Smooth muscle cell (in vitro differentiated cells): ENCODE measurements around the gene ADGRB2. TPM values are rescaled to one million over a fixed set of nuclear protein-coding genes. Genes with fewer than 3 reads are reported as not detected.
A peak's percentile ranks its signal among the peaks of the same experiment; 100 is the strongest.

Source experiments
- DNase-seq: peaks from one replicate; lab custom pipeline; 2025; ENCODE audit not compliant: unreplicated experiment; lab: John Stamatoyannopoulos, UW
- H2AFZ ChIP-seq: fragments of 200-600 bp; sonication (generic); 2 replicates; pipeline ENCODE4 v1.6.0; 2016; ENCODE audit warnings: antibody characterized with exemption, low read depth, mild to moderate bottlenecking
- H3F3A ChIP-seq: fragments of 200-600 bp; sonication (generic); 2 replicates; pipeline ENCODE4 v1.6.0; 2017; ENCODE audit warnings: antibody characterized with exemption, low read depth
- H3K27ac ChIP-seq: fragments of 200-600 bp; sonication (generic); 2 replicates; pipeline ENCODE4 v1.5.1; 2016; ENCODE audit warnings: low read depth, mild to moderate bottlenecking
- H3K27me3 ChIP-seq: fragments of 200-600 bp; sonication (generic); 2 replicates; pipeline ENCODE4 v1.6.1; 2016; ENCODE audit warnings: low read depth, mild to moderate bottlenecking
- H3K36me3 ChIP-seq: fragments of 200-600 bp; sonication (generic); 2 replicates; pipeline ENCODE4 v1.5.1; 2016; ENCODE audit warnings: low read depth
- H3K4me1 ChIP-seq: fragments of 200-600 bp; sonication (generic); 2 replicates; pipeline ENCODE4 v1.5.1; 2016; ENCODE audit warnings: low read depth
- H3K4me2 ChIP-seq: fragments of 200-600 bp; sonication (generic); 2 replicates; pipeline ENCODE4 v1.6.0; 2016; ENCODE audit warnings: mild to moderate bottlenecking
- H3K4me3 ChIP-seq: fragments of 200-600 bp; sonication (generic); 2 replicates; pipeline ENCODE4 v1.5.1; 2016; ENCODE audit warnings: mild to moderate bottlenecking
- H3K79me2 ChIP-seq: fragments of 200-600 bp; sonication (generic); 2 replicates; pipeline ENCODE4 v1.6.0; 2016; ENCODE audit warnings: low read depth, mild to moderate bottlenecking
- H3K9ac ChIP-seq: fragments of 200-600 bp; sonication (generic); 2 replicates; pipeline ENCODE4 v1.6.0; 2016; ENCODE audit warnings: low read depth
- H3K9me3 ChIP-seq: fragments of 200-600 bp; sonication (generic); replicated peaks from 2 replicates; pipeline ENCODE4 v1.5.1; 2016; ENCODE audit warnings: low read depth
- H4K20me1 ChIP-seq: fragments of 200-600 bp; sonication (generic); 2 replicates; pipeline ENCODE4 v1.6.0; 2016; ENCODE audit warnings: low read depth
- WGBS: methylation state at CpG from one replicate; pipeline ENCODE4 v1.1.7; 2016; ENCODE audit warnings: low lambda C conversion rate; 5-methylcytosine and 5-hydroxymethylcytosine counted together
- polyA plus RNA-seq: library from polyadenylated mRNA; unstranded; fragments of >200 nt; fragmentation: Nextera tagmentation; extraction: Ambion mirVana; gene quantifications from 2 replicates; pipeline ENCODE4 v1.2.1, GENCODE V29; 2016
- total RNA-seq: library from RNA; depleted of rRNA; stranded (reverse); fragments of >200 nt; gene quantifications from 2 replicates; pipeline ENCODE4 v1.2.3, GENCODE V29; 2014
- TF ChIP-seq, protein P1 (sequence below): fragments of 200-600 bp; sonication (generic); IDR thresholded peaks from 2 replicates; pipeline ENCODE4 v1.5.1; 2017; ENCODE audit warnings: borderline replicate concordance, mild to moderate bottlenecking, antibody characterized with exemption; ENCODE audit not compliant: insufficient read depth, poor library complexity, severe bottlenecking

The ADGRB2 gene
- total and polyA plus RNA-seq, 2 experiments from 2014 or later: 8.8 to 9.4 TPM

DNA sequence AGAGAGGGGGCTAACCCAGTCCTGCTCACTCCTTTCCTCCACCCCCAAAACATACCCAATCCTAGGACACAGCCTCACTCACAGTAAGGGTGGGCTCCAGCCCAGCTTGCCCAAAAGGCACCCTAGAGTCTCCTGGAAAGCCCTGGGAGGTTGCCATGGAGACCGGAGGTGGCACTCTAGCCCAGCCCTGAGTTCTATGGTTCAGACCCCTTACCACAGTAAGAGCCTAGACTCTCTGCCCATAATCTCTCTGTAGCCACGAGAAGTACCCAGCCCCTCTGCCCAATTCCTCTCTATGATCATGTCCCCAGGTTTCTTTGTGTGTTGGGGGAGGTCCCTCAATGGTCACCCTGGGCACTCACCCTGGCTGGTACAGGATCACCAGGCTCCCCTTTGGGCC, 74.8 kb downstream of the ADGRB2 start:
- H3K27ac ChIP-seq: peak overlapping the region; percentile 89
- peak overlapping the region; percentile 79 for H3K4me2 ChIP-seq
- no peak for DNase-seq
- no peaks in the 10 kb centered on the region for H3K79me2 ChIP-seq
- no peak overlapping the region for H2AFZ ChIP-seq
- 78% methylated on average over 2 of the region's 2 CpGs for WGBS
- H3F3A ChIP-seq: no peaks in the 10 kb centered on the region
- no peak overlapping the region for H3K4me3 ChIP-seq
- H3K4me1 ChIP-seq: peaks cover 13% of the 10 kb centered on the region
- peak overlapping the region; percentile 87 for H3K9ac ChIP-seq
- no peaks in the 10 kb centered on the region for H4K20me1 ChIP-seq
- TF ChIP-seq, protein P1, sequence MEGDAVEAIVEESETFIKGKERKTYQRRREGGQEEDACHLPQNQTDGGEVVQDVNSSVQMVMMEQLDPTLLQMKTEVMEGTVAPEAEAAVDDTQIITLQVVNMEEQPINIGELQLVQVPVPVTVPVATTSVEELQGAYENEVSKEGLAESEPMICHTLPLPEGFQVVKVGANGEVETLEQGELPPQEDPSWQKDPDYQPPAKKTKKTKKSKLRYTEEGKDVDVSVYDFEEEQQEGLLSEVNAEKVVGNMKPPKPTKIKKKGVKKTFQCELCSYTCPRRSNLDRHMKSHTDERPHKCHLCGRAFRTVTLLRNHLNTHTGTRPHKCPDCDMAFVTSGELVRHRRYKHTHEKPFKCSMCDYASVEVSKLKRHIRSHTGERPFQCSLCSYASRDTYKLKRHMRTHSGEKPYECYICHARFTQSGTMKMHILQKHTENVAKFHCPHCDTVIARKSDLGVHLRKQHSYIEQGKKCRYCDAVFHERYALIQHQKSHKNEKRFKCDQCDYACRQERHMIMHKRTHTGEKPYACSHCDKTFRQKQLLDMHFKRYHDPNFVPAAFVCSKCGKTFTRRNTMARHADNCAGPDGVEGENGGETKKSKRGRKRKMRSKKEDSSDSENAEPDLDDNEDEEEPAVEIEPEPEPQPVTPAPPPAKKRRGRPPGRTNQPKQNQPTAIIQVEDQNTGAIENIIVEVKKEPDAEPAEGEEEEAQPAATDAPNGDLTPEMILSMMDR: no peak
- no peaks in the 10 kb centered on the region for H3K9me3 ChIP-seq
- peaks cover 4% of the 10 kb centered on the region for H3K36me3 ChIP-seq
- no peaks in the 10 kb centered on the region for H3K27me3 ChIP-seq

DNA sequence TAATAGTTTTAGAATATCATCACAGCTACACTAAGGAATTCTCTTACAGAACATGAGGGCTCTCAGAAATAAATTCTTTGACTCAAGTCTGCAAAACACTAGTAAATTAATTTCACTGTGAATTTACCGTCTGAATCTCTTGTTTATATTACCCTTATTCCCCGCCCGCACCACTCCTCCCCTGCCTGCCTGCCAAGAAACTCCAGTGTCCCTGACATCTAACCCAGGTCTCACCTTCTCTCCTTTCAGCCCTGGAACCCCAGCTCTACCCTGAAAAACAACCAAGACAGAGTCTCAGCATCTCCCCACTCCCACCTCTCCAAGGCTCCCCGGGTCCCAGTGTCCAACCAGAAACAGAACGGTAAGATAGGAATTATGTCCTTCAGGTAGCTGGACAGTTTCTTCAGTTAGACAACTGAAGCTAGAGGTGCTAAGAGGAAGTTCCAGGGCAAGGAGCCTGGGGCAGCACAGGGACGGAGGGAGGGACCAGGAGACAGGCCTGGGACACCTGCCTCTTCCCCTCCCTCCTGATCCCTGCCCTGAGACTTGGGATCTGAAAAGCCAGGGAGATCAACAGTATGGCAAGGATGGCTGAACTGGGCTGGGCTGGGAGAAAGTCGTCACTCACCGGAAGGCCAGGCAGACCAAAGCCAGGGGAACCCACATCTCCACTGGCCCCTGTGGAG, 75.8 kb downstream of the ADGRB2 start:
- H3K36me3 ChIP-seq: peaks cover 4% of the 10 kb centered on the region

DNA sequence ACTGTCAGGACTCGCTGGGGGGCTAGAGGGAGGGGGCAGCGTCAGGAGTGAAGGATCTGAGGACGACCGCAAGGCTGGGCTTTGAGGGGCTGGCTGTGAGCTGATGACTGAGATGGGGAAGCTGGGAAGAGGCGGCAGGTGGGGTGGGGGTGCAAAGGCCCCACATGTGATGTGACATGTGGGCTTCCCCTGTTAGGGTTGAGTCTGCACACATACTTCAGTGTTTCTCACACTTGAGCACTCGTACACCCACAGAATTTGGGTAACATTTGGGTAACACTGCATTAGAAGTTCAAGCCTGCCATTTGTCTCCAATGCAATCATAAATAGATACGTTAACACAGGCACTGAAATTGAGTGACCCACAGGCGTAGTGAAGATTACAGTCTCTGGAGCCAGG, 76.5 kb downstream of the ADGRB2 start:
- H3K9me3 ChIP-seq: no peaks in the 10 kb centered on the region
- H3K4me2 ChIP-seq: no peak overlapping the region
- H2AFZ ChIP-seq: no peak overlapping the region
- DNase-seq: no peak
- no peaks in the 10 kb centered on the region for H3K27me3 ChIP-seq
- WGBS: 91% methylated on average over 8 of the region's 8 CpGs
- no peaks in the 10 kb centered on the region for H3K79me2 ChIP-seq
- no peak overlapping the region for H3K27ac ChIP-seq
- H3F3A ChIP-seq: no peaks in the 10 kb centered on the region
- H3K36me3 ChIP-seq: peaks cover 4% of the 10 kb centered on the region
- H3K9ac ChIP-seq: no peak overlapping the region
- H4K20me1 ChIP-seq: no peaks in the 10 kb centered on the region
- no peak overlapping the region for H3K4me3 ChIP-seq
- TF ChIP-seq, protein P1: no peak
- H3K4me1 ChIP-seq: peaks cover 13% of the 10 kb centered on the region

More for the DNA sequence above, 75.8 kb downstream of the ADGRB2 start:
- no peak overlapping the region for H2AFZ ChIP-seq
- H3F3A ChIP-seq: no peaks in the 10 kb centered on the region
- H3K9ac ChIP-seq: no peak overlapping the region
- no peak for DNase-seq
- H3K79me2 ChIP-seq: no peaks in the 10 kb centered on the region
- no peaks in the 10 kb centered on the region for H4K20me1 ChIP-seq
- H3K4me1 ChIP-seq: peaks cover 13% of the 10 kb centered on the region
- TF ChIP-seq, protein P1: no peak
- no peaks in the 10 kb centered on the region for H3K27me3 ChIP-seq
- H3K4me3 ChIP-seq: no peak overlapping the region
- H3K9me3 ChIP-seq: no peaks in the 10 kb centered on the region
- 84% methylated on average over 8 of the region's 8 CpGs for WGBS
- H3K4me2 ChIP-seq: no peak overlapping the region
- H3K27ac ChIP-seq: peak overlapping the region; percentile 89

DNA sequence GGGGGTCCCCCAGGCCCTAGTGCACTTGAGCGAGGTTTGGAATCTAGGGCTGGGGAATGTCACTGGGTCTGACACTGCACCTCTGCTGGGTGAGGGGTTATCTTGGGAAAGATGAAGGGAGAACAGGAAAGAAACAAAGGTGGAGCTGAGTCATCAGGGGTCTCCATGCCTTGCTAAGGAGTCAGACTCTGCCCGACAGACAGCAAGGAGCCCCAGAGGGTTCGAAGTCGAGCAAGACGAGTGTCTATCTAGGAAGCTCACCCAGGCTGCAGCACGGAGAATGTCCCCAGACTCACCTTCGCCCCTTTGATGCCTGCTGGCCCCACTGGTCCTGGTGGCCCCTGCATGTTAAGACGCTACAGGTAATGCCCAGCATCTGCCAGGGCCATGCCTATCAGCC, 78.3 kb downstream of the ADGRB2 start:
- H3K9me3 ChIP-seq: no peaks in the 10 kb centered on the region
- no peaks in the 10 kb centered on the region for H3F3A ChIP-seq
- 78% methylated on average over 8 of the region's 8 CpGs for WGBS
- no peaks in the 10 kb centered on the region for H3K27me3 ChIP-seq
- TF ChIP-seq, protein P1: no peak
- no peak overlapping the region for H3K9ac ChIP-seq
- H3K4me1 ChIP-seq: peaks cover 13% of the 10 kb centered on the region
- no peak overlapping the region for H3K4me2 ChIP-seq
- no peaks in the 10 kb centered on the region for H4K20me1 ChIP-seq
- peaks cover 4% of the 10 kb centered on the region for H3K36me3 ChIP-seq
- no peaks in the 10 kb centered on the region for H3K79me2 ChIP-seq
- H3K4me3 ChIP-seq: no peak overlapping the region
- no peak overlapping the region for H3K27ac ChIP-seq
- H2AFZ ChIP-seq: no peak overlapping the region
- DNase-seq: no peak
